CD4-positive, alpha-beta T cell treated with Interleukin-10 for 1 hour (primary cell): ENCODE measurements around the gene KCNJ6.
"Not testable (repeated sequence)": the region's sequence is repeated elsewhere in the genome, so short reads cannot be mapped to it uniquely, and the experiment has no call there.

ENCODE experiments used
- DNase-seq: peaks from one replicate; pipeline ENCODE4 v3.0.0-alpha.2; 2020

KCNJ6 gene

DNA sequence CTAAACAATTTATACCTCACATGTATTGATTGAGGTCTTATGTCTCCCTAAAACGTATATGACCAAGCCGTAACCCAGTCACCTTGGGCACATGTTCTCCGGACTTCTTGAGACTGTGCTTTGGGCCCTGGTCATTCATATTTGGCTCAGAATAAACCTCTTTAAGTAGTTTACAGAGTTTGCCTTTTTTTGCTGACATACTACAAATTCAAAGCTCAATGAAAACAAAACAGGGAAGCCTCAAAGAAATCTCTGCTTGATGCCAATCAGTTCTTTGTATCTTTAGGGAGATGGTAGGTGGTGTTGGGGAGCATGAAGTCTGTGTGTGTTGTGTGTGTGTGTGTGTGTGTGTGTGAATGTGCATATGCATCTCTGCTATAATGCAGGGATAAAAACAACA, 247.0 kb downstream of the KCNJ6 start:
- no peak for DNase-seq

DNA sequence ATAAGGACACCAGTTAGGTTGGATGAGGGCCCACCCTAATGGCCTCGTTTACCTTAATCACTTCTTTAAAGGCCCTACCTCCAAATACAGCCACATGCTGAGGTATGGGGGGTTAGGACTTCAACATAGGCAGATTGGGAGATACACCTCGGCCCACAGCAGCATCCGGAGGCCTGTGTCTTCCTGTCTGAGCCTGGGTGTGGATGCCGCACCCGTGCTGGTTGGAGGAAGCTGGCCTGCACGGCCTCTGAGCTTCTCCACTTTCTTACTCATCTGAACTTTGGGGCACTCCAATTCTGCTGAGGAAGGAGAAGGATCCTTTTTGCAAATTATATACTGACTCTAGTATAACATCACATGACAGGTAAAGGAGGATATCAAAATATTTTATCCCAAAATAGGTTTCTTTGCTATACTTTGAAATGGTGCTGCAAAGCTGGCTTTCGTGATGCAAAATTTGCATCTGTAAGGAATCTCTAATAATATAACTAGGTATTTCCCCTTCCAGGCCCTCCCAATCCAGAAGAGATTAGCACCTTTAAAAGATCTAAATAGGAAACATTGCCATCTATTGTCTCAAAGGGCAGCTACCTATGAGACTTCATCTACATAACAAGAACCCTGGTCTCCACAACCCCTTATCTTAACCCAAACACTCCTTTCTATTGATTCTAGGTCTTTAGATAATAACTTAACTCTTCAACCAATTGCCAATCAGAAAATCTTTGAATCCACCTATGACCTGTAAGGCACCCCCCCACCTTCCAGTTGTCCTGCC, 247.6 kb downstream of the KCNJ6 start:
- no peak for DNase-seq

DNA sequence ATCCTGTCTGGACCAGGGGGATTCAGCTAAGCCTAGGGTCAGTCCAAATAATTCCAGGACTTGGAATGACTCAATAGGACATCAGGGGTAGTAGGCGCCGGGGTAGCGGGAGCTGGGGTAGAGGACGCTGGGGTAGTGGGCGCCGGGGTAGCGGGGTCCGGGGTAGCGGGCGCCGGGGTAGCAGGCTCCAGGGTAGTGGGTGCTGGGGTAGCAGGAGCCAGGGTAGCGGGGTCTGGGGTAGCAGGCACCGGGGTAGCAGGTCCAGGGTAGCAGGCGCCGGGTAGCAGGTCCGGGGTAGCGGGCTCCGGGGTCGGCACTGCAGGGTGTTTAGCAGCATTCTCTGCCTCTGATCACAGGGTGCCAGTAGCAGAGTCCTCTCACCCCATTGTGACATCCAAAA, 248.9 kb downstream of the KCNJ6 start:
- DNase-seq = no peak

DNA sequence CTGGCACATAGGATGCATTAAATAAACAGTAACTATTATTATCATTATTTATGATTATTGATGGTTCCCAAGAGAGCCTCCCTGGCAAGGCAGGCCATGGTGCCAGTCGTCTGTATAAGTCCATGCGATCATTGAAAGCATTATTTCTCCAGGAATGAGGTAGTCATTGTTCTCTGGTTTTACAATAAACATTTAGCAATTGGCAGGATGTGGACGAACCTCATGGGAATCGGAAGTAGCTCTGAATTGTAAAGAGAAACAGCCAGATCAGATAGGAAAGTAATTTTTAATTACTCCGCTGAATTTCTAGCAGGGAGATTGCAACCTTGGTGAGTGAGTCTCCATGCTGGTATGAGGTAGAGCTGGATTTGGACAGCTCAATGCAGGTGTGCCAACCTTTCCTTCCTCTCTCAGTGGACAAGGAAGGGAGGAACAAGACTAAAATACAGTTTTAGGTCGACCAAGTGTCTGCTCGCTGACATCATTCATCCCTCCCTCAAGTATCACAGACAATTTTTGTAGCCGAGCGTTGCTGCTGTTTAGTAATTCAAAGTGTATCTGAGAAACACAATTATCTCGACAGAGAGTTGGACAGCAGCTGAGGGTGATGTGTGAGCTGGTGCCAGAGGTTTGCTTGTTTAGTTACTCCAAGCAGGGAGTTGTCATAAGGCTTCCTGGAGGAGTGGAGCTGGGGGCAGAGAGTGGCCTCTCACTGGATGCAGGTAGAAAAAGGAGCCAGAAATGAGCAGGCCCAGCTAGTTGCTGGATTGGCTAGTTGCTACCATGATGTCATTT, 250.8 kb downstream of the KCNJ6 start:
- no peak for DNase-seq

DNA sequence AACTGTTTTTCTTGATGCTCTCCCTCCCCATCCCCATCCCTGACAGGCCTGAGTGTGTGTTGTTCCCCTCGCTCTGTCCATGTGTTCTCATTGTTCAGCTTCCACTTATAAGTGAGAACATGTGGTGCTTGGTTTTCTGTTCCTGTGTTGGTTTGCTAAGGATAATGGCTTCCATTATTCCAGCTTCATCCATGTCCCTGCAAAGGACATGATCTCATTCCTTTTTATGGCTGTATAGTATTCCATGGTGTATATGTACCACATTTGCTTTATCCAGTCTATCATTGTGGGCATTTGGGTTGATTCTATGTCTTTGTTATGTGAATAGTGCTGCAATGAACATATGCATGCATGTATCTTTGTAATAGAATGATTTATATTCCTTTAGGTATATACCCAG, 254.0 kb downstream of the KCNJ6 start:
- DNase-seq = not testable (repeated sequence)

DNA sequence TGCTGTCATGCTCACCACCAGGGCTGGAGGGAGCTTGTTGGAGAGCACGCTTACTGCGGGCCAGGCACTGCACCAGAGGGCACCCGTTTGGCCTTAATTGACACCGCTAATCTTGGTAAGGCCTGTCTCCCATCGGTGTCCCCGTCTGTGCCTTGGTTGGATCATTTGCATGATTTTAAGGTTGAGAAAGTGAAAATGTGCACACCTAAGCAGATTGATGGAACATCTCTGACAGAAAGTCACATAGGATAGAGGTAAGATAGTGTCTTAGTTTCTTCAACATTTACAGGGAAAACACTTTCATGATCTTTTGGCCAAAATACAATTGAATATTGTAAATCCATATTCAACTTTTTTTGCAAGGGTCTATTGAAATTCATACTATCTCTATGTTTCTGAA, 255.5 kb downstream of the KCNJ6 start:
- no peak for DNase-seq

DNA sequence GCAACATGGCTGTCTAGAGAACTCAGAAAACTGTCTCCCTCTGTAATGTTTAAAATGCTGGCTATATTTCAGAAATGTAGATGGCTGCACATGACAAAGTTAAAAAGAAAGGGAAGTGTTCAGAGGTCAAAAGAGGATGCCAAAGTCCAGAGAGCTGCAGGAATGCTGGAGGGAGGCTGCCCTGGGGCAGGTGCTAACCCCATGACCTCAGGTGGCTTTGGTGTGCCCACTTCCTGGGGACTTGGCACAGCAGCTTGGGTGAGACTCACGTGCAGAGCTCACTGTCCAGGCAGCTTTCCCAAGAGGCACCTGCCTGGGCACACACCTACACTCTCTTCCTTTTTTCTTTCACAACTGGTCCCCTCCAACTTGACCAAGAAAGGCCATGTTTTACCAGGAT, 256.4 kb downstream of the KCNJ6 start:
- no peak for DNase-seq

DNA sequence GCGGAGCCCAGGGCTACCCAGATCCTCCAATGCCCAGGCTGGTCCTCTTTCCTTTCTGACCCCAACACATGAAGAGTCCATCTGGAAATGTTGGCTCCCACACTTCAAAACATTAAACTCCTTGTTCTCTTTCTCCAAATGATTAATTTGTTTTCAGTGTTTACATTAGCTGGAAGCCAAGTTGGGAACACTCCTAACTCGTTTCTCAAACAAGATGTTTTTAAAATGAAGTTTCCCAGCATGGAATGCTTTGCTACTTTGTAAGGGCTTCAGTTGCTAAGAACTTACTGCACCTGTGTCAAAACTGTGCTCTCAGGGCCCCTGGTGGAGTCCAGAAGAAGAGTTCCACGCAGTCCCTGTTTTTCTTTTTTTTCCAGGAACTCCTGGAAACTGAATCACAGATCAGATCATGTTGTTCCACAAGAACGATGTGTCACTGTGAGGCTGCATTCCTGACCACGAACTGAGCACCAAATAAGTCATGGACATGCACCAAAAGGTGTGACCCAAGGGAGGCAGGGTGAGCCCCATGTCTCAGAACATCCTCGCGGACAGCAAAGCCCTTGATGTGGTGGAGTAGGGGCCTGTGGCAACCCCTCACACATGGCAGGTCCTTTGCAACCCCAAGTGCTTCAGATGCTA, 257.3 kb downstream of the KCNJ6 start:
- no peak for DNase-seq

DNA sequence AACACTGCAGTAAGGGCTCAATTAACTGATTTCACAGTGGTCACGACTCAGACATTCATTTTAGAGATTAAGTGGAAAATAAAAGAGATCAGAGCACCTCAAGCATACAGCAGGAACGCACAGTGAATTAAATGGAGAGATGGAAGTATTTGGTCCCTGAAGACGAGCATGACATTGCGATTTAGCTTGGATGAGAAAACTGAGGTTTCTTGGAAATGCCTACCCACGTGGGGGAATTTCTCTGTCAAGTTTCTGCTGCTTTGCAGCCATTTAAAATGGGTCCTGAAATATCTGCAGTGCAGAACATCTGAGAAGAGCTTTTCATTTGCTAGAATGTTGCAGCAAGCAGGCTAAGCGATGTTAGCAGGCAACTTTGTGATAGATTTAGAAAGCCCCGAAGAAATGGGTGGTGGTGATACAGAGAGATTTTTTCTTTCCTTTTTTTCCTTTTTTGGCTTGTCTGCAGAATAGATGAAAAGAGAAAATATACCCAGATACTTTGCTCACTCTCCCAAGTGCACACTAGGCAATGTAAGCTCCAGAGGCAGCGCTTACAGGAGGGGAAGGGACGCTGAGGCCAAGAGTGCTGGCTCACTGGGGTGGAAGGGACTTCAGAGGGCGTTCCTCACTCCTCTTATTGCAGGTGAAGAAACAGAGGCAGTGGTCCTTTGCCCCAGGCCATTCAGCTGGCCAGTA, 258.0 kb downstream of the KCNJ6 start:
- no peak for DNase-seq

DNA sequence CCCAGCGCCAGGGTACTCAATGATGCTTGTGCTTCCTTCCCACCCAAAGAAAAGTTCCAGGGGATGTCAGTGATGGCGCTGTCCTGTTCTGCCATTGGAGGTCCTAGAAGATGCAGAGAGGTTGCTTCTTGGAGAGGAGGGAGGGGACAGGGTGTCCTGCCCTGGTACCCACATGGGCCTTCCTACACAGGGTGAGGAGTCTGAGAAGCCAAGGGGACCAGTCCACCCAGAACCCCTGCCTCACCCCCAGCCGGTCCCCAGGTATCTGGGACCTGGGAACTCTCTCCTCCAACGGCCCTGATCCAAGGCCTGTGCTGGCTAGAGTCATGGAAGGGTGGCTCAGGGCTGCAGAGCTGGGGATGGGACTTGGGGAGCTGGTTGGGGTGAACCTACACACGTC, 259.4 kb downstream of the KCNJ6 start:
- DNase-seq = no peak

DNA sequence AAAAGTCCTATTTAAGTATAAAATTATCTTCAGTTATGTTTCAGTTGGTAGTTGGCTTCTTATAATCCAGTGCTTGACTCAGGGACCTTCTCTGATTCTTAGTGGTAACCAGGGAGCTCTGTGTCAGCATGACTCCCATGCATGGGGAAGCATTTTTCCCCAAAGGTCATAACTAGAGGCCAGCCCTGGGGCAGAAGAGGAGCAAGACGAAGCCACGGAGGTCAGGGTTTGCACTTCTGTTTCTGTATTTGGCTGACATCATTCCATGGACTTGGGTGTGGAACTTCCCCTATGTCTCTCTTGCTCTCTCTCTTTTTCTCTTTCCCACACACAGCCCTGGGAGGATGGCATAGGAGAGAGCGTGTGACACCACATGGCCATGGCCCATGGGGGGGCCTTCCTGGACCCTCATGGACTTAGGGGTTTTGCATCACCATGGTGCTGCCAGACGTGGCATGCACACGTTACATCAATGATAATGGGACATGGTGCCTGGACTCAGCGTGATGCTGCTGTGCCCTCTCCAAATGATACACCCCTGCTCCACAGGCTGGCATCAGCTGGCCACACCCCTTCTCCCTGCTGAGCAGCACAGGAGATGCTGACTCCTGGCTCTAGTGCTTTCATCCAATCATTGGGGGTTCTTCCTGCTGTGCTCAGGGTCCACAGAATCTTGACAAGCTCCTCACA, 260.5 kb downstream of the KCNJ6 start:
- no peak for DNase-seq

DNA sequence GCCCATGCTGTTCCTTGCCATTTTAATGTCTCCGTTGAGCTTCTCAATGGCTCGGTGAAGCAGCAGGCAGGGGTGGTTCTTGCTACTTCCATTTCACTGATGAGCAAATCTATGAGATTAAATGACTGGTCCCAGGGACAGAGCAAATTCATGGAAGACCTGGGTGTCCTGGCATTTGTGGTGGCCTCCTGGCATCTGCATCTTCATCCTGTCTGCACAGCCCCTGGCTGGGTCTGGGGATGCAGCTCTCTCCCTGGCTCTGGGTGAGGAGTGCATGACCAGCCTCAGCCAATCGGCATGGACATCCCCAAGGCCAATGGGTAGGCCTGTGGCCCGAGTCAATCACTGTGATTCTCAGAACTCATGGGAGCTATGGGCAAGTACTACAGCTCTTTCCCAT, 261.7 kb downstream of the KCNJ6 start:
- DNase-seq = no peak

DNA sequence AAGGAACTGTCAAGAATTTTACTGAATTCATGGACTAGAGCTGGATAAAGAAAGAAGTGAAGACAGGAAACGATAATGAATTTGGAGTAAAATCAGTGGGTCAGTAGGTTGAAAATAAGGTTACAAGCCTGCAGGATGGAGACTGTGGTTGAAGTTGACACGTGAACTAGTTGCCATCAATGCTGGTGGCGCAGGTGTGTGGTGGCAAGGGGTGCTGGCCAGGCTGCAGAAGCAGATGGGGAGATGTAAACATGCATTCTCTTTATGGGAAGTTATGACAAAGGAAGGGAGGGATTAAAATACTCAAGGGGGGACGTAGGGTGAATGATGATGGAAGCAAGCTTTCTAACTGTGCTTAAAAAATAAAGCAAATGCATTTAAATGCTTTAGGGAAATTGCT, 263.1 kb downstream of the KCNJ6 start:
- DNase-seq = no peak

DNA sequence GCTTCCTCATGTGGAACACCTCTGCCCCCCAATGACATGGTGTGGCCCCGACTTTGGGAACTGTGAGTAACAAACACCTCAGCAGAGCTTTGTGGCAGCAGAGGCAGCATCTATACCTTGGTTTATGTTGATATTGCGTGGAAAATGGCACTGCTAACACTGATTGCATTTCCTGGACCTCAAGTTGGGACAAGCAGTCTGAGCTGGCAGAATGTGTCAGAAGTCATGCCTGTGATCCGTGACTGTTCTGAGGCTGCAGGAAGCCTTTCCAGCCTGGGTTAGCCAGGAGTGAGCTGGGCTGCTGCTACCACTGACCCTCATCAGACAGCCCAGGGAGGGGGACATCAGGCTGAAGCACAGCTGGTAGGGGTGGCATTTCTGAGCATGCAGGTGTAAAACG, 268.5 kb downstream of the KCNJ6 start:
- DNase-seq = no peak

DNA sequence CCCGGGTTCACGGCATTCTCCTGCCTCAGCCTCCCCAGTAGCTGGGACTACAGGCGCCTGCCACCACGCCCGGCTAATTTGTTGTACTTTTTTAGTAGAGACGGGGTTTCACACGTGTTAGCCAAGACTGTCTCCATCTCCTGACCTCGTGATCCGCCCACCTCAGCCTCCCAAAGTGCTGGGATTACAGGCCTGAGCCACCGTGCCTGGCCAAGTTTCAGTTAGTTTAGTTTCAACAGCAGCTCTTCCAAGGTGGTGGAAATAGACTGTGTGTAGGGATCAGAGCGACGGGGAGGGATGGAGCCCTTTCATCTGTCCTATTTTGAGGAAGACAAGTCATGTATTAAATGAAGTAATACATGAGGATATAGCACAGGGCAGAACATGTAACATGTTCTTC, 269.5 kb downstream of the KCNJ6 start:
- DNase-seq = not testable (repeated sequence)

DNA sequence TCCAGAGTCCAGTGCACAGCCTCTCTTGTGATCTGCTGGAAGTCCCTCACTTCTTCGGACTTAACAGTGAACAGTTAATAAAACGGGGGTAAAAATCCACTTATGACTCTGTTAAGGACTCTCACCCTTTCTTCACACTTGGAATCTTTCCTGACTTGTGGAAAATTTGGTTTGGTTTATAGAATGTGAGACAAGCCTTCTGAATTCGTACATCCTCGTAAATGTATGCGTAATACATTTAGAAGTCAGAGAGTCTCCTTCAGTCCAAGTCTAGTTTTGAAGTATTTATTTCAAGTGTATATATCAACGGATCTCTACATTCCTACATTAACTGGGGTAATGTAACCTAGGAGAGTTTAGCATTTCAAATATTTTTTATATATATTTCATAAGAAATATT, 270.4 kb downstream of the KCNJ6 start:
- no peak for DNase-seq

DNA sequence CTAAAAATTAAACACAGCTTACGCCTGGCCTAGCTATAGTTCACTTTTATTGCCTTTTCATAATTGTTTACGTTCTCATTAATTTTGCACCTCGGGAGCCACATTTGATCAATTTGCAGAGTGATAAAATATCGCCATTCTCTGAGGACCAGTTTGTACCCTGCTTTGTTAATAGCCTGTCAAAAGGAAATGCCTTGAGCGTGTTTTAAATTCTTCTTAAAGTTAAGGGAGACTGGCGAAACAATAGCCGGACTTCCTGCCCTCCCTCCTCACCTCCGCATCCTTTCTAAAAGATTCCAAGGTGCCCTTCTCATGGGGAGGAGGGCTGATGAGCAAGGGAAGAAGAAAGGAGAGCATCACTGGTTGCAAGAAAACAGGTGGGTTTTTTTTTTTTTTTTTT, 271.6 kb downstream of the KCNJ6 start:
- DNase-seq = no peak

DNA sequence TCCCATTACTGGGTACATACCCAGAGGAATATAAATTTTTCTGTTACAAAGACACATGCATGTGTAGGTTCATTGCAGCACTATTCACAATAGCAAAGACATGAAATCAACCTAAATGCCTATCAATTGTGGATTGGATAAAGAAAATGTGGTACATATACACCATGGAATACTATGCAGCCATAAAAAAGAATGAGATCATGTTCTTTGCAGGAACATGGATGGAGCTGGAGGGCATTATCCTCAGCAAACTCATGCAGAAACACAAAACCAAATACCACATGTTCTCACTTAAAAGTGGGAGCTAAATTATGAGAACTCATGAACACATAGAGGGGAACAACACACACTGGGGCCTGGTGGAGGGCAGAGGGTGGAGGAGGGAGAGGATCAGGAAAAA, 272.4 kb downstream of the KCNJ6 start:
- not testable (repeated sequence) for DNase-seq

DNA sequence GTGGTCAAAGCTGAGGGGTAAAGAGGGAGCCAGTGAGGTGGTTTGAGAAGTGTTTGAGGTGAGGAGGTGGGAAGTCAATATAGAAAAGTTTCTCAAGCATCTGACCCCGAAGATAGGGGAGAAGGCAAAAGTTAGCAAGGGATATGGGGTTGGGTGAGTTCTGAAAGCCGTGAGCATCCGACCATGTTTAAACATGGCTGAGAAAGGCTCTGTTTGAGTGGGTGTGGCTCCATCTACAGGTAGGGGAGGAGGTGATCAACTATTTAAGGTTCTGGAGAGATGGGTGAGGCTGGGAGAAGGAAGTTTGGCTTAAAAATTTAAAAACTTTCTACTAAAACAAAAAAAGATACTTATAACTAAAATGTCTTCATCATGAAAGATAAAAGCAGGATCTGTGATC, 273.8 kb downstream of the KCNJ6 start:
- DNase-seq = peak; percentile 42

DNA sequence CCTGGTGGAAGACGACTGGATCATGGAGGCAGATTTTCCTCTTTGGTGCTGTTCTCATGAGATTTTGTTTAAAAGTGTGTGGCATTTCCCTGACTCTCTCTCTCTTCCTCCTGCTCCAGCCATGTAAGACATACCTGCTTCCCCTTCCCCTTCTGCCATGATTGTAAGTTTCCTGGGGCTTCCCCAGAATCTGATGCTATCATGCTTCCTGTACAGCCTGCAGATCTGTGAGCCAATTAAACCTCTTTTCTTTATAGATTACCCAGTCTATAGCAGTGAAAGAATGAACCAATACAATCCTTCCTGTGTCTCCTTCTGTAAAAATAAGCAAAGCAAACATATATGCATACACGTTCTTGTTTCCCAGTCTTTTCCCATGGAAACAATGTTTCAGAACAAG, 276.5 kb downstream of the KCNJ6 start:
- no peak for DNase-seq

DNA sequence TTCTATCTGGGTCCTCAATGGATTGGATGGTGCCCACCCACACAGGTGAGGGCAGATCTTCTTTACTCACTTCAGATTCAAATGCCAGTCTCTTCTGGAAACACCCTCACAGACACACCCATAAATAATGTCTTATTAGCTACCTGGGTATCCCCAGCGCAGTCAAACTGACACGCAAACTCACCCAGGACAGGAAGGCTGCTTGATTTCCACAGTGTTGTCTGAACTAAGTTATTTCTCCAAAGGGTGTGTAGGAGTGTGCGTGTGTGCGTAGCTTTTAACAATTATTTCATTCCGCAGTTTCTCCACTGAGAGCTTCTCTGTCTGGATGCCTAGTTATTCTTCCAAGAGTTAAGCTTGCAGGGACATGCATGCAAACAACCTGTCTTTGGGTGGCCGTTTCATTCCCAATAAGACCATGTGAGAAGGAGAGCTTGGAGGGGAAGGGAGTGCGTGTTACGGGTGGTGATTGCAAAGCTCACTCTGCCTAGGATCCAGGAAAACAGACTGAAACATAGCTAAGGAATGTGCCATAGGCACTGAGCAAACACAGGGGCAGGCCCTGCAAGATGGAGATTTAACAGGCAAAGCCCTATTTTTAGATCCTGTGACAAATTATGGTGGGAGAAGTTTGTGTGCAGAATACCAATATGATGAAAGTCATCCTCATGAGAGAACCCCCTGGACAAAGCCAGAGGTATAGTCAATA, 280.0 kb downstream of the KCNJ6 start:
- no peak for DNase-seq
